ENCODE data around the gene APOBEC4. TPM values are rescaled to one million over a fixed set of nuclear protein-coding genes. Genes with fewer than 3 reads are reported as not detected.

Gene APOBEC4
- total RNA-seq, 1 experiment from 2014 or later, result not detected

- ChIA-PET CTCF (no interaction called here), RAD21 (ENCODE audit: low non-redundant PET in 1 of 2, low total read pairs in 2 of 2, uncharacterized antibody in 2 of 2, unreplicated experiment in 2 of 2) (no interaction called here), POLR2A (no interaction called here)
- no peak for DNase-seq (ENCODE audit: low read depth, low spot score)
- H3K27me3 ChIP-seq (ENCODE audit: insufficient read depth, low read length), result no peaks in the 10 kb centered on the region
- BruUV-seq (replicated peaks), result no TSS peak
- H3K4me2 ChIP-seq (ENCODE audit: low read length), result no peak overlapping the region
- TF ChIP-seq REST (IDR thresholded peaks at IDR 0.05; ENCODE audit: low read depth) (no peak), CBX3 (IDR thresholded peaks at IDR 0.05; ENCODE audit: low read depth) (no peak), EZH2phosphoT487 (IDR thresholded peaks at IDR 0.05; ENCODE audit: borderline replicate concordance) (no peak), YY1 (IDR thresholded peaks at IDR 0.05; ENCODE audit: extremely low read depth, insufficient replicate concordance, low read depth, low read length) (no peak), POLR2AphosphoS5 (IDR thresholded peaks at IDR 0.05; ENCODE audit: low read depth, low read length) (no peak), ATF3 (IDR thresholded peaks at IDR 0.05) (no peak), SP1 (IDR thresholded peaks at IDR 0.05; ENCODE audit: low read depth) (no peak), ELF1 (IDR thresholded peaks at IDR 0.05; ENCODE audit: borderline replicate concordance, low read depth) (no peak), ZNF274 (IDR thresholded peaks at IDR 0.05; ENCODE audit: low read depth, low read length) (no peak), FOSL1 (IDR thresholded peaks at IDR 0.05; ENCODE audit: low read depth) (no peak), JUND (IDR thresholded peaks at IDR 0.05) (no peak), POLR2A (IDR thresholded peaks at IDR 0.05; ENCODE audit: borderline replicate concordance, extremely low read depth, insufficient read depth, insufficient read length) (no peak)
- no peaks in the 10 kb centered on the region for H3K9me3 ChIP-seq (ENCODE audit: control insufficient read depth in 1 of 2, insufficient read depth in 1 of 2, low read depth in 1 of 2, low read length in 2 of 2)
- H3K4me1 ChIP-seq (ENCODE audit: control insufficient read depth in 1 of 2, insufficient read depth in 2 of 2, low read length in 2 of 2), result no peaks in the 10 kb centered on the region
- ATAC-seq, result no peak
- no peak overlapping the region for H2AFZ ChIP-seq (ENCODE audit: low read depth, low read length, poor library complexity, severe bottlenecking)
- H3K36me3 ChIP-seq (ENCODE audit: control insufficient read depth in 1 of 2, insufficient read depth in 2 of 2, low read length in 2 of 2), result no peaks in the 10 kb centered on the region
- intact Hi-C loops (cut with micrococcal nuclease), result no loop called here
- H4K20me1 ChIP-seq (ENCODE audit: insufficient read depth), result no peaks in the 10 kb centered on the region
- H3K9me2 ChIP-seq (ENCODE audit: insufficient read depth), result no peaks in the 10 kb centered on the region
- no peak overlapping the region for H3K9ac ChIP-seq (ENCODE audit: low read length)
- no peaks in the 10 kb centered on the region for H3K79me2 ChIP-seq (ENCODE audit: insufficient read depth, low read length)
- no peak overlapping the region for H3K27ac ChIP-seq (ENCODE audit: low read depth, low read length)
- no peak overlapping the region for H3K4me3 ChIP-seq (replicated peaks in 1 of 2; ENCODE audit: low read depth in 1 of 2, low read length in 2 of 2)
Observed at GRCh38 chr1:183699616-183700160, 46.6 kb upstream of the APOBEC4 start.
